SK-MEL-5 (cell line): Measurements from ENCODE around the gene CACNA1D. TPM values are rescaled to one million over a fixed set of nuclear protein-coding genes. Genes with fewer than 3 reads are reported as not detected.

Experiments used
- DNase-seq: peaks from one replicate; pipeline ENCODE4 v3.0.0-alpha.2; 2016; ENCODE audit warnings: low read depth, low spot score
- in situ Hi-C: cut with HindIII; loops from 2 replicates; pipeline ENCODE4 v1.10.0; 2016; ENCODE audit warnings: low sequenced_read_pairs, high pct_unique_total_duplicates, low pct_unique_long_range_greater_than_20kb
- total RNA-seq: library from RNA; depleted of rRNA; stranded (reverse); fragments of >200 nt; shearing (Covaris generic); gene quantifications from 2 replicates; pipeline ENCODE4 v1.2.3, GENCODE V29; 2014

CACNA1D gene
- total RNA-seq, 1 experiment from 2014 or later: 3.2 TPM

GRCh38 chr3:53588122-53588521 lies 93.7 kb downstream of the CACNA1D start:
- in situ Hi-C loops: no loop called here
- DNase-seq: no peak

GRCh38 chr3:53589201-53589600 lies 94.8 kb downstream of the CACNA1D start:
- in situ Hi-C loops: no loop called here
- DNase-seq: no peak

GRCh38 chr3:53589806-53590205 lies 95.4 kb downstream of the CACNA1D start:
- DNase-seq: no peak
- in situ Hi-C loops: no loop called here

GRCh38 chr3:53590606-53591005 lies 96.2 kb downstream of the CACNA1D start:
- in situ Hi-C loops: no loop called here
- no peak for DNase-seq

- no peak for DNase-seq
- in situ Hi-C loops: no loop called here
These were observed 97.2 kb downstream of the CACNA1D start for GRCh38 chr3:53591646-53592045.

GRCh38 chr3:53592862-53593261 lies 98.5 kb downstream of the CACNA1D start:
- in situ Hi-C loops: no loop called here
- DNase-seq: no peak

GRCh38 chr3:53593611-53594010 lies 99.2 kb downstream of the CACNA1D start:
- in situ Hi-C loops: no loop called here
- DNase-seq: no peak

- no peak for DNase-seq
- in situ Hi-C loops: no loop called here
These were observed 99.9 kb downstream of the CACNA1D start for GRCh38 chr3:53594276-53594675.

- DNase-seq: no peak
- in situ Hi-C loops: no loop called here
These were observed 101.2 kb downstream of the CACNA1D start for GRCh38 chr3:53595660-53596059.

- DNase-seq: no peak
- in situ Hi-C loops: no loop called here
These were observed 102.9 kb downstream of the CACNA1D start for GRCh38 chr3:53597136-53597915.

GRCh38 chr3:53599771-53600170 lies 105.4 kb downstream of the CACNA1D start:
- in situ Hi-C loops: no loop called here
- no peak for DNase-seq

GRCh38 chr3:53602866-53603265 lies 108.5 kb downstream of the CACNA1D start:
- no peak for DNase-seq
- in situ Hi-C loops: no loop called here

GRCh38 chr3:53604232-53604631 lies 109.8 kb downstream of the CACNA1D start:
- in situ Hi-C loops: no loop called here

GRCh38 chr3:53606793-53607192 lies 112.4 kb downstream of the CACNA1D start:
- DNase-seq: no peak

More at GRCh38 chr3:53604232-53604631, 109.8 kb downstream of the CACNA1D start:
- no peak for DNase-seq

GRCh38 chr3:53612508-53612907 lies 118.1 kb downstream of the CACNA1D start:
- in situ Hi-C loops: no loop called here
- DNase-seq: no peak

More at GRCh38 chr3:53606793-53607192, 112.4 kb downstream of the CACNA1D start:
- in situ Hi-C loops: no loop called here

- DNase-seq: no peak
- in situ Hi-C loops: no loop called here
These were observed 118.7 kb downstream of the CACNA1D start for GRCh38 chr3:53613125-53613524.

- in situ Hi-C loops: no loop called here
- DNase-seq: no peak
These were observed 119.9 kb downstream of the CACNA1D start for GRCh38 chr3:53614307-53614706.

GRCh38 chr3:53616321-53616720 lies 121.9 kb downstream of the CACNA1D start:
- in situ Hi-C loops: no loop called here
- DNase-seq: no peak
